HG03460 (cell line): ENCODE data around the gene FTO.

ENCODE experiments used
- ATAC-seq: cut with Tn5 transposase; IDR thresholded peaks from one replicate; pipeline ENCODE4 v1.9.1; 2021; ENCODE audit not compliant: unreplicated experiment

The FTO gene

GRCh38 chr16:53924331-53925106 lies 220.6 kb downstream of the FTO start:
- no peak for ATAC-seq

GRCh38 chr16:53925107-53925410 lies 221.1 kb downstream of the FTO start:
- ATAC-seq, result no peak

GRCh38 chr16:53925526-53925925 lies 221.6 kb downstream of the FTO start:
- ATAC-seq, result no peak

DNA sequence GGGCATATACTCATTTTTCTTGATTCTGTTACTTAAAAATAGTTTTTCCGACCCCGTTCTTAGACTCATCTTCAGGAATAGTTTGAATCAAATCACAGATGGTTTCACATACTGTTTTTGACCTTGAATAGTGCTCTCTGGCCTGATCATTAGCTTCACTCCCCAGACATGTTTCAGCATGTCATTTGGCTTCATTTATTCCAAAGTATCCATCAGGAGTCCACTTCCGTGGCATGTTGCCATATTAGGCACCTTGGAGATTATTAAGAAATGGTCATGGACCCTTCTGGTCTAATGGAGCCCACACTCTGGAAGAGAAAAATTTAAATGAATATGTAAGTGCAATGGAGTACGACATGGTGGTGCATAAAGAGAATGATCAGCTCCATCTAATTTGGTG lies 222.3 kb downstream of the FTO start:
- no peak for ATAC-seq

GRCh38 chr16:53932975-53933374 lies 229.0 kb downstream of the FTO start:
- ATAC-seq, result no peak

DNA sequence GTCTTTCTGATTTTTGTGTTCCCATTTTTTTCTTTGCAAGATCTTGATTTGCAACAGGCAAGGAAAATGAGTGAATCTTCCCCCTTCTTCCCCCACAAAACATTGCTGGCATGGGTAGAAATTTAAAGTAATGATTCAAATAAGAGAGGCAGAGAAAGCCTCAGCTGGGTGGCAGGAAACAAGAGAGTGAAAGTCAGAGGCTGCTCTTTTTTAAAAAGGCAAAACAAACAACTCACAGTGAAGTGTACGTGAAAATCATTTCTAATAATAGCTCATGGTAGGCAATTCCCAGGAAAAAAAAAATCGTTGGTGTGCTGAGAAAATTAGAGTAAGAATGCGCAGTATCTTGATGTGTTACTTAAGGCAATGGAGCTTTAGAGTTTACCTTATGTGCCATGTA lies 229.5 kb downstream of the FTO start:
- no peak for ATAC-seq

DNA sequence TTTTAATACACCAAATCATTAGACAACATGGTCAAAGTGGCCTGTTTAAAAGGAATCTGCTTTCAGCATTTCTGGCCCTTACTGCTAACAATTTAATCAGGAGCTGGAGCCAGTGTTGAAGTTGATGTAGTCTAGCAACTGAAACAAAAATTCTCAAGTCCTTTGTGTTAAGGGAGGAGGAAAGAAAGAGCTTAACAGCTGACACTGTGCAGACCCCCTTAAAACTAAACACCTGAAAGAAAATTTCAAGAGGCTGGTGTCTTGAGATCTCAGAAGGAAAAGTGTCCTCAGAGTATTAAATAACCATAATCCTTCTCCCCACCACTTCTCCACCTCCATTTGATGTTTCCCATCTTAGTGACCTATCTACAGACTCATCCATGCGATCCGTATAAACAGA lies 232.1 kb downstream of the FTO start:
- no peak for ATAC-seq

- no peak for ATAC-seq
Measured at GRCh38 chr16:53936529-53936928, 232.6 kb downstream of the FTO start.

- ATAC-seq, result no peak
Measured at GRCh38 chr16:53937161-53937880, 233.4 kb downstream of the FTO start.

DNA sequence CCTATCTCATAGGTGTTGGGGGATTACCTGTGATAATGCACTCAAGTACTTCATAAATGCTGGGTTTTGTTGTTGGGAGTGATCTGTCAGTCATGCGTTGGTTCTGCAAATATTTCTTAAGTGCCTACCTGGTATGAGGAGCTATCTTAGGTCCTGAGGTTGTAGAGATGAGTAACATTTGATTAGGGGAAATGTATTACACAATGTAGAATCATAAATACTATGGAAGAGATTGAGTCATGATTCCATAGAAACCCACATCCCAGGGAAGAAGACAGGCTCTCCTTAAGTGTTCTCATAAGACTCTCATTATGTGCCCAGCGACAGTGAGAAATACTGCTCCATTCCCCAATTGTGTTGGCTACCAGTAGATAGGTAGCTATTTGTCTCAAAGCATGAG lies 240.1 kb downstream of the FTO start:
- ATAC-seq, result no peak

DNA sequence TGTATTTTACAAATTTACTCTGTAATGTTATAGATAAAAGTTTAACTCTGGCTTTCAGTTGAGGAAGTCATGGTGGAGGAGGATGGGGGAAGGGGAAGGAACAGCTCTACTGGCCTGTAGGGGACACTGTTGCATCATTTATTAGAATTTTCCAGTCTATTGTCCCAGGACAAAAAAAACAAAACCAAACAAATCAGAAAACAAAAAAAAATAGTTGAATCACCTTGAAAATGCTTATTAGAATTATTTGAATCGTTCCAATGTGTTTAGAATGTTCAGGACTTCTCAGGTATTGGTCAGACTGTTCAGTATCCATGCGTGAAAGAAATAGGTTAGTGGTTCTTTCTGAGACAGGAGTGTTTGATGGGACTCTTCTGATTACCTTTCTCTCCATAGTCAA lies 242.0 kb downstream of the FTO start:
- no peak for ATAC-seq

- ATAC-seq, result no peak
Measured at GRCh38 chr16:53946746-53947386, 242.9 kb downstream of the FTO start.

DNA sequence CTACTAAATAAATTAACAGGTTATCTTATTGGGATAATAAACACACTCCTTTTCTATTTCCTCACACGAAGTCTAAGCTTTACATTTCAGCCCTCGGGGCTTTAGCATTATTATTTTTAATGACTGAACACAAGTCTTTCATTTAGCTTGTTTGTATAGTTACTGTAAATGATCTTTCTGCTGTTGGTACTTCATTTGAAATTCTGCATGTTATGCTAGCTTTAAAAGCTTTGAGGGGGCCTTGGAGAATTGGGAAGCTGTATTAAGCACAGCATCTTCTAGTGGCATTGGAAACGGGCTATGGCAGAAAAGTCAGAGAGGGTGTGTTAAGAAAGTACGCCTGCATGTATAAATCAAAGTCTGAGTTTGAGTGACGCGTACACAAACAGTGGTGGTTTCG lies 243.7 kb downstream of the FTO start:
- no peak for ATAC-seq

DNA sequence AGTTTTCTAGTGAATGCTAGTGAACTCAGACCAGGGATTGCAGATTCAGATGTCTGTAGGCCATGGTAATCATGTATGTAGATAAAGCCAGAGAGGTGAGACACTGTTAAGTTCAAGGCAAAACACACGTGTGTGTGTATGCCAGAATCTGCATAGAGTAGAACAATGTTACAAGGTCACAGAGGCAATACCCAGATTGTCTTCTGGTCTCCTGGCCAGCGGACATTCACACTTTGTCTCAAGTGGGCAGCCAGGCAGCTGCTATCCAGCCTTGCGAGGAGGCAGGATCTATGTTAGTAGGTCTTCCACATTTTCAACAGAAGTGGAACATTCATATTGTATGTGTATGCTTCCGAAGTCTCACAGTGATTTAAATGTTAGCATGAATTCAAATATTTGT lies 244.4 kb downstream of the FTO start:
- no peak for ATAC-seq

- ATAC-seq, result no peak
Measured at GRCh38 chr16:53948734-53949430, 244.9 kb downstream of the FTO start.

DNA sequence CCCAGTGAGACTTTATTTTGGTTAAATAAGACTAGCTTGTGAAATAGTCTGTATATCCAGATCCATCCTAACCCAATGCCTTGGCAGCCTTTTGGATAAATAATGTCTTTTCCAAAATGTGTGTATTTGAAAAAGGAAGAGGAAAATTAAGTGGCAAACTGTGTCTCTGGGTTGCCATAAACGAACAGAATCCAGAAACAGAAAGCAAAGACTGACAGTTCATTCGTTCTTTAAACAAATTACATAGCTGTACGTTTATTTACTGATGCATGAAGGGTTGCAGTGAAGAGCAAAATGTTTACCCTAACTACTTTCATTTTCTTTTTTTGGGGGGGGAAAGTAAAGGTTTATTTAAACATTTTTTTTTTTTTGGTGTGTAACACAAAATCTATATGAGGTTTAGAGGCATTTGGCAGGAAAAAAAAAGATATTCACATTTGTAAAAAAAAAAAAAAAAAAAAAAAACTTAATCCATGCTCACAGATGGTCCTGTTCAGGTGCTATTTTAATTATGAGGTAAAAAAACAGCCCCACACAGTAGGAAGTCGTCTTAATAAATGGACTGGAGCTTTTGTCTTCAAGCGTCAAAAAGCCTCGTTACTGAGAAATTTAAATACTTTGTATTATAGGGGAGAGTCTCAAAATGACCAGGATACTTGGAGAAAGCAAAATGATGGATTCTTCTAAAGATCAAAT lies 245.9 kb downstream of the FTO start:
- no peak for ATAC-seq

DNA sequence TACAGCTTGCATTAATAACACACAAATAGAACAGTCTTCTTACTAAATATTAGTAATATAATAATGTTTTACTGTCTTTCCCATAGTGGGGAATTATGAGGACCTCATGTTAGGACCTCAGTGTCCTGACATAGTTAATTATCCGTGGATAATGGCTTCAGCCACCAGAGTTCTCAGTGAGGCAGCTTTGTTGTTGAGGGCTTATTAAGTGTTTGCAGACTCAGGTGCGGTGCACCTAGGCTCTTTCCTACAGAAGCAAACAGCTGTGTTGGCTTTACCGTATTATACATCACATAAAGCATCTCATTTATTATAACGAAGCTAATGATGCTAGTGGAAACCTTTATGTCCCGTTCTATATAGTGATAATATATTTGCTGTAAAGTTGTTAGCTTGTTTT lies 246.7 kb downstream of the FTO start:
- ATAC-seq, result no peak

DNA sequence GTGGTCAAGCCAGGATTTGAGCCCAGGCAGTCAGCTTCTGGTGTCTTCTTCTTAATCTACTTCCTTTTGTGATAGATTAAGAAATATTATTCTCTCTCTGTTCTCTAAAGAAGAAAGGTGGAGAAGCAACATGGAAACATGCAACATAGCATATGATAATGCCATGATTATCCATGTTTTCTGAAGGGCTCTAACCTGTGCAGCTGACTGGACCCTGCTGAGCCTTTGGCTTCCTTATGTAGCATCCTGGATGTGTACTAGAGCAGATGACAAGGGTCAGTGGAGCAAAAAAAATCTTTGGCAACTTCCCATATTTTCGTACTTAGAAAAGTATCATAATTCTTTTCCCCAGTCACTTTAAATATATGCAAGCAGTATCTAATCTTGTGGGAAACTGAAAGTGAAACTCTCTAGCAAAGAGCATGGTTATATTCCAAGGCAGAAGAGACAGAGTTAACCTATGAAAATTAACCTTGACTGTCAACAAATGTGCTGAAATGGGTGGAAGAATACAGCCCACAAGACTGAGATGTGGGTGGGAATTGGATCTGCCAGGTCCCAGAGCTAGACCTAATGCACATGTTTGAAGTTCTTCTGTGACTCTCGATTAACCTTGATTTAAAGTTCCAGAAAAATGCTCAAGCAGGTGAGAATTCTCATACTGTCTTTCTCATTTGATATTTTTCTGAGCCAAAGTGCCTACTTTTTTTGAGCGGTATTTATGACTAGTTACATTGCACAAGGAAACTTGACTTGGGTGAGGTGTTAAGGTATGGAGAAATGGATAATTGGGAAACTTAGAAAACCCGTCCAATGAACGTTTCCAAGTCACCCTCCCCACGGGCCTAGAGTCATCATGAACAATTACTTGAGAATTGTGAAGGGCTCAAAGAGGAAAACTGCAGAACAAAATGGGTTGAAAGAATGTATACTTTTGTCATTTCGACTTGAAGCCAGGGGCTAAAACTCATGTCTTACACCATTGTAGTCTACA lies 248.6 kb downstream of the FTO start:
- ATAC-seq, result peak; percentile 66

DNA sequence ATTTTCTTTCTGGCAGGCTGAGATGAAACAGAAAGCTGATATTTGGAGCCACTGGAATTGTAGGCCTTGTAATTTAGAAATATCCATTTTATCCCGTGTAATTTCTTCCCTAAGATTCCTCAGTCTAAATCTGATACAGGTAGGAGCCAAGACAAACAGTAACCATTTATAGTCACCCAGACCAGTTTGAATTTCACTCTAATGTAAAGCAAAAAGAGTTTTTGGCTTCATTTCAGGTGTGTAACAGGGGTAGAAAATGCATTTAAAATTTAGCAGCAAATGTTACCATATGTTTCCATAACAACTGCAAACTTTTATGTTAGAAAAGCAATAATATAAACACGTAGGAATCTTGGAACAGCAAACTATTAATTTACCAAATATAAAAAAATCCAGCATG lies 249.4 kb downstream of the FTO start:
- ATAC-seq, result no peak
